Measurements from ENCODE around the gene PBX3.

DNA sequence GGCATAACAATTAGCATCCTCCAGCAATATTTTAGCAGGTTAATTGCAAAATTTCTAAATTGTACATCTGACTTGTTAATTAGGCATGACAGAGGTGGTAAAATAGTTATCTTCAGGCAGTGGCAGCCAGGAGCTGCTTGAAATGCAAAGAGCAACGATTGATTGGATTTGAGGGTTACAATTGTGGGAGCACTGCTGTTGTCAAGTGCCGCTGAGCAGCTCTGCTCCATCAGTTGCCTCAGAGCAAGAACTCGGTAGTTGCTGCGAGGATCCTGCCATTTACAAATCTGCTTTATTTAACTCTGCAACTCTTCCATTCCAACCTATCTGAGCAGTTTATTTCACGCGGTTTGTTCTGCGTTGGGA, 12.6 kb downstream of the PBX3 start:
- TF ChIP-seq POLR2A (IDR thresholded peaks at IDR 0.05; ENCODE audit: low read depth, low read length) (no peak; the same call in 1 of the 2 replicates), POLR2AphosphoS5 (IDR thresholded peaks at IDR 0.05; ENCODE audit: low read depth, low read length) (no peak)
